Loucy (cell line): ENCODE measurements around the gene SPTY2D1.

Source experiments
- EZH2phosphoT487 ChIP-seq: fragments of 200-600 bp; IDR thresholded peaks from 2 replicates; pipeline ENCODE4 v1.6.1; 2018; ENCODE audit warnings: antibody characterized with exemption, mild to moderate bottlenecking, moderate library complexity, borderline replicate concordance
- TF ChIP-seq, protein P1 (sequence below): fragments of 200-600 bp; sonication (generic); conservative IDR thresholded peaks from 2 replicates; pipeline ENCODE4 v1.5.1; 2014; ENCODE audit warnings: mild to moderate bottlenecking, antibody characterized with exemption, low read length

DNA sequence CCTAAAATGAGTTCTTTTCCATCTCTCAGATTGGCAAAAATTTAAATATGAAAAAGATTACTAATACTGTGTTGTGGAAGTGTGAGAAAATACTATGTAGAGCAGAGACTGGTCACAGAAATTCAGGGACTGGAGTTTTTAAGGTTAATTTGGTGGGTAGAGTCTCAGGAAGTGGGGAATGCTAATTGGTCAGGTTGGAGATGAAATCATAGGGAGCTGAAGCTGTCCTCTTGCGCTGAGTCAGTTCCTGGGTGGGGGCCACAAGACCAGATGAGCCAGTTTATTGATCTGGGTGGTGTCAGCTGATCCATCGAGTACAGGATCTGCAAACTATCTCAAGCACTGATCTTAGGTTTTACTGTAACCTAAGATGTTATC lies 35.1 kb upstream of the SPTY2D1 start:
- TF ChIP-seq, protein P1, sequence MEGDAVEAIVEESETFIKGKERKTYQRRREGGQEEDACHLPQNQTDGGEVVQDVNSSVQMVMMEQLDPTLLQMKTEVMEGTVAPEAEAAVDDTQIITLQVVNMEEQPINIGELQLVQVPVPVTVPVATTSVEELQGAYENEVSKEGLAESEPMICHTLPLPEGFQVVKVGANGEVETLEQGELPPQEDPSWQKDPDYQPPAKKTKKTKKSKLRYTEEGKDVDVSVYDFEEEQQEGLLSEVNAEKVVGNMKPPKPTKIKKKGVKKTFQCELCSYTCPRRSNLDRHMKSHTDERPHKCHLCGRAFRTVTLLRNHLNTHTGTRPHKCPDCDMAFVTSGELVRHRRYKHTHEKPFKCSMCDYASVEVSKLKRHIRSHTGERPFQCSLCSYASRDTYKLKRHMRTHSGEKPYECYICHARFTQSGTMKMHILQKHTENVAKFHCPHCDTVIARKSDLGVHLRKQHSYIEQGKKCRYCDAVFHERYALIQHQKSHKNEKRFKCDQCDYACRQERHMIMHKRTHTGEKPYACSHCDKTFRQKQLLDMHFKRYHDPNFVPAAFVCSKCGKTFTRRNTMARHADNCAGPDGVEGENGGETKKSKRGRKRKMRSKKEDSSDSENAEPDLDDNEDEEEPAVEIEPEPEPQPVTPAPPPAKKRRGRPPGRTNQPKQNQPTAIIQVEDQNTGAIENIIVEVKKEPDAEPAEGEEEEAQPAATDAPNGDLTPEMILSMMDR = no peak
- no peak for TF ChIP-seq EZH2phosphoT487
